OCI-LY1 (cell line): ENCODE measurements around the gene RRAGD.

Experiments used
- H2AFZ ChIP-seq: fragments of 200-600 bp; sonication (generic), shearing (Covaris generic); 2 replicates; pipeline ENCODE4 v1.6.0; 2014; ENCODE audit warnings: antibody characterized with exemption, mild to moderate bottlenecking, low read length
- H3F3A ChIP-seq: fragments of 200-600 bp; sonication (generic), shearing (Covaris generic); 2 replicates; pipeline ENCODE4 v1.6.0; 2014; ENCODE audit warnings: mild to moderate bottlenecking, antibody characterized with exemption, low read length, moderate library complexity; ENCODE audit not compliant: insufficient read depth
- H3K27ac ChIP-seq: fragments of 200-600 bp; sonication (generic); 2 replicates; pipeline ENCODE4 v1.5.1; 2014; ENCODE audit warnings: low read length, mixed run types, mild to moderate bottlenecking, low read depth; ENCODE audit not compliant: poor library complexity, severe bottlenecking
- H3K27me3 ChIP-seq: fragments of 200-600 bp; sonication (generic); 2 replicates; pipeline ENCODE4 v1.6.0; 2014; ENCODE audit warnings: antibody characterized with exemption, mild to moderate bottlenecking, low read length, moderate library complexity; ENCODE audit not compliant: insufficient read depth
- H3K36me3 ChIP-seq: fragments of 200-600 bp; sonication (generic); 2 replicates; pipeline ENCODE4 v1.6.1; 2014; ENCODE audit warnings: mild to moderate bottlenecking, antibody characterized with exemption, low read length, moderate library complexity, mixed read lengths; ENCODE audit not compliant: insufficient read depth
- H3K4me1 ChIP-seq: fragments of 200-600 bp; sonication (generic); 2 replicates; pipeline ENCODE4 v1.5.1; 2014; ENCODE audit warnings: mild to moderate bottlenecking, low read length, moderate library complexity; ENCODE audit not compliant: insufficient read depth, severe bottlenecking
- H3K4me2 ChIP-seq: fragments of 200-600 bp; sonication (generic), shearing (Covaris generic); 2 replicates; pipeline ENCODE4 v1.6.1; 2014; ENCODE audit warnings: low read length
- H3K4me3 ChIP-seq: fragments of 200-600 bp; sonication (generic); 2 replicates; pipeline ENCODE4 v1.5.1; 2014; ENCODE audit warnings: low read length, low read depth, mild to moderate bottlenecking, mixed read lengths; ENCODE audit not compliant: poor library complexity, severe bottlenecking
- H3K79me2 ChIP-seq: fragments of 200-600 bp; shearing (Covaris generic); 2 replicates; pipeline ENCODE4 v1.6.1; 2016; ENCODE audit warnings: mixed run types, low read length, mixed read lengths; ENCODE audit not compliant: insufficient read depth
- H3K9ac ChIP-seq: fragments of 200-600 bp; sonication (generic), shearing (Covaris generic); 2 replicates; pipeline ENCODE4 v1.6.1; 2014; ENCODE audit warnings: mild to moderate bottlenecking, low read length, mixed read lengths
- H3K9me2 ChIP-seq: fragments of 200-600 bp; sonication (generic), shearing (Covaris generic); 2 replicates; pipeline ENCODE4 v1.6.1; 2014; ENCODE audit warnings: low read depth, mild to moderate bottlenecking, low read length, mixed read lengths
- H3K9me3 ChIP-seq: fragments of 200-600 bp; shearing (Covaris generic); 2 replicates; pipeline ENCODE4 v1.6.1; 2014; ENCODE audit warnings: low read length, mixed read lengths
- H4K20me1 ChIP-seq: fragments of 200-600 bp; sonication (generic), shearing (Covaris generic); 2 replicates; pipeline ENCODE4 v1.6.0; 2016; ENCODE audit warnings: mild to moderate bottlenecking, low read length; ENCODE audit not compliant: insufficient read depth
- CTCF ChIP-seq: fragments of 200-600 bp; sonication (generic), shearing (Covaris generic); IDR thresholded peaks from 2 replicates; pipeline ENCODE4 v1.5.1; 2017; ENCODE audit warnings: mild to moderate bottlenecking, antibody characterized with exemption, low read length, moderate library complexity, mixed read lengths
- EZH2 ChIP-seq: fragments of 200-600 bp; sonication (generic), shearing (Covaris generic); IDR thresholded peaks from 2 replicates; pipeline ENCODE4 v1.8.0; 2017; ENCODE audit warnings: borderline replicate concordance, mixed run types, mild to moderate bottlenecking, antibody characterized with exemption, low read length, moderate library complexity, mixed read lengths

Gene RRAGD

DNA sequence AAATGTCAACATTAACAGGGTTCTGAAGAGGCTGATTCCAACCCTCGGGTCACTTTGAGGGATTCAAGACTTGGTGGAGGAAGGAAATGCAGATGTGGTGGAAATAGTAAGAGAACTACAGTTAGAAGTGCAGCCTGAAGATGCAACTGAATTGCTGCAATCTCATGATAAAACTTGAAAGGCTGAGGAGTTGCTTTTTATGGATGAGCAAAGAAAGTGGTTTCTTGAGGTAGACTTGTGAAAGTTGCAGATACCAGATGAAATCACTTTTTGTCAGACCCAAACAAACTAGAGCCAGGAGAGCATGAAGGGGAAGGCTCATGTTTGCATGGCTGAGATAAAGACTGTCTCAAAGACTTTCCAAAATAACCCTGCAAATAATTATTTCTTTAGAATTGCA is 37.1 kb upstream of the RRAGD start:
- H3K9me3 ChIP-seq, result no peaks in the 10 kb centered on the region
- TF ChIP-seq EZH2 (no peak), CTCF (no peak)
- no peaks in the 10 kb centered on the region for H3K4me1 ChIP-seq
- H3K36me3 ChIP-seq, result no peaks in the 10 kb centered on the region
- no peak overlapping the region for H2AFZ ChIP-seq
- H4K20me1 ChIP-seq, result no peaks in the 10 kb centered on the region
- H3K27me3 ChIP-seq, result no peaks in the 10 kb centered on the region
- H3K9me2 ChIP-seq, result no peaks in the 10 kb centered on the region
- no peaks in the 10 kb centered on the region for H3F3A ChIP-seq
- H3K9ac ChIP-seq, result no peak overlapping the region
- H3K79me2 ChIP-seq, result no peaks in the 10 kb centered on the region
- H3K27ac ChIP-seq, result no peak overlapping the region
- H3K4me2 ChIP-seq, result no peak overlapping the region
- no peak overlapping the region for H3K4me3 ChIP-seq

GRCh38 chr6:89443658-89444057 is 31.6 kb upstream of the RRAGD start:
- TF ChIP-seq EZH2 (no peak), CTCF (no peak)
- Histone ChIP-seq H4K20me1 (no peaks in the 10 kb centered on the region), H3K36me3 (no peaks in the 10 kb centered on the region)

GRCh38 chr6:89440200-89440599 is 28.1 kb upstream of the RRAGD start:
- H3K9me2 ChIP-seq, result no peaks in the 10 kb centered on the region
- H3K36me3 ChIP-seq, result no peaks in the 10 kb centered on the region
- H3K79me2 ChIP-seq, result no peaks in the 10 kb centered on the region
- H3K4me1 ChIP-seq, result no peaks in the 10 kb centered on the region
- H3K4me3 ChIP-seq, result no peak overlapping the region
- H3K27me3 ChIP-seq, result no peaks in the 10 kb centered on the region; the same call in 1 of the 2 replicates
- no peak overlapping the region for H3K27ac ChIP-seq
- no peaks in the 10 kb centered on the region for H4K20me1 ChIP-seq
- H3K9me3 ChIP-seq, result no peaks in the 10 kb centered on the region
- no peak overlapping the region for H3K9ac ChIP-seq
- H3K4me2 ChIP-seq, result no peak overlapping the region
- TF ChIP-seq EZH2 (no peak), CTCF (no peak)
- no peaks in the 10 kb centered on the region for H3F3A ChIP-seq
- no peak overlapping the region for H2AFZ ChIP-seq

More at GRCh38 chr6:89443658-89444057, 31.6 kb upstream of the RRAGD start:
- Histone ChIP-seq H3K27me3 (no peaks in the 10 kb centered on the region; the same call in 1 of the 2 replicates), H3F3A (no peaks in the 10 kb centered on the region), H2AFZ (no peak overlapping the region), H3K4me1 (no peaks in the 10 kb centered on the region), H3K9ac (no peak overlapping the region), H3K79me2 (no peaks in the 10 kb centered on the region), H3K4me2 (no peak overlapping the region), H3K9me2 (no peaks in the 10 kb centered on the region), H3K4me3 (no peak overlapping the region), H3K27ac (no peak overlapping the region), H3K9me3 (no peaks in the 10 kb centered on the region)
